SK-N-SH treated with all-trans-retinoic acid at 6 μM for 48 hours (cell line): Measurements from ENCODE around the gene STN1.

Experiments
- GLIS3 ChIP-seq: fragments of 250-450 bp; sonication (Bioruptor Pico); IDR thresholded peaks from 2 replicates; pipeline ENCODE4 v1.5.0; 2020; ENCODE audit warnings: mild to moderate bottlenecking, moderate library complexity
- RARB ChIP-seq: fragments of 250-450 bp; sonication (Bioruptor Pico); IDR thresholded peaks from 2 replicates; pipeline ENCODE4 v1.8.0; 2021; ENCODE audit warnings: mild to moderate bottlenecking, moderate library complexity
- ZFP3 ChIP-seq: fragments of 250-450 bp; sonication (Bioruptor Pico); IDR thresholded peaks from 2 replicates; pipeline ENCODE4 v1.5.0; 2020; ENCODE audit warnings: mild to moderate bottlenecking, moderate library complexity
- ZNF70 ChIP-seq: fragments of 450-650 bp; formaldehyde crosslinking; IDR thresholded peaks from 2 replicates; pipeline ENCODE4 v1.5.0; 2020; ENCODE audit warnings: mild to moderate bottlenecking, moderate library complexity
- ZNF8 ChIP-seq: fragments of 450-650 bp; formaldehyde crosslinking; IDR thresholded peaks from 2 replicates; pipeline ENCODE4 v1.5.0; 2020; ENCODE audit warnings: mild to moderate bottlenecking, moderate library complexity
- TF ChIP-seq, protein P1 (sequence below): fragments of 250-450 bp; sonication (Bioruptor Pico); IDR thresholded peaks from 2 replicates; pipeline ENCODE4 v1.8.0; 2020; ENCODE audit warnings: mild to moderate bottlenecking, moderate library complexity, borderline replicate concordance

DNA sequence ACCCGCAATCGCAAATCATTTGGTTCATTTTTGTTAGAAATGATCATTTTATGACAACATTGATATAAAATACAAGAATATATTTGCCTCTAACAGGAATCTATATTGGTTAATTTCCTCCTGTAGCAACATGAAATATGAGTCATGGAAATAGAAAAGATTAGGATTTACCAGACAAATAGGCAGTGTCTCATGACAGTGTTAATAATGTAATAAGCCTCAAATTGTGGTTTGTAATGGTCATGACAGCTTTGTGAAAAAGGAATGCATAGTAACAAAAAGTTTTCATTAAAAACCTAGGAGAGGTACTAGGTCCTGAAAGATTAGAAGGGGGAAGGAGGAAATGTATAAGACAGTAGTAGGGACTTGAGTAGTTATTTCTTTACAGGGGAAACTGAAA is 41.0 kb upstream of the STN1 start:
- no peak for TF ChIP-seq GLIS3 (CRISPR knock-in tag)
- TF ChIP-seq ZNF8: no peak
- TF ChIP-seq, protein P1, sequence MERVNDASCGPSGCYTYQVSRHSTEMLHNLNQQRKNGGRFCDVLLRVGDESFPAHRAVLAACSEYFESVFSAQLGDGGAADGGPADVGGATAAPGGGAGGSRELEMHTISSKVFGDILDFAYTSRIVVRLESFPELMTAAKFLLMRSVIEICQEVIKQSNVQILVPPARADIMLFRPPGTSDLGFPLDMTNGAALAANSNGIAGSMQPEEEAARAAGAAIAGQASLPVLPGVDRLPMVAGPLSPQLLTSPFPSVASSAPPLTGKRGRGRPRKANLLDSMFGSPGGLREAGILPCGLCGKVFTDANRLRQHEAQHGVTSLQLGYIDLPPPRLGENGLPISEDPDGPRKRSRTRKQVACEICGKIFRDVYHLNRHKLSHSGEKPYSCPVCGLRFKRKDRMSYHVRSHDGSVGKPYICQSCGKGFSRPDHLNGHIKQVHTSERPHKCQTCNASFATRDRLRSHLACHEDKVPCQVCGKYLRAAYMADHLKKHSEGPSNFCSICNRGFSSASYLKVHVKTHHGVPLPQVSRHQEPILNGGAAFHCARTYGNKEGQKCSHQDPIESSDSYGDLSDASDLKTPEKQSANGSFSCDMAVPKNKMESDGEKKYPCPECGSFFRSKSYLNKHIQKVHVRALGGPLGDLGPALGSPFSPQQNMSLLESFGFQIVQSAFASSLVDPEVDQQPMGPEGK (CRISPR knock-in tag): no peak
- no peak for TF ChIP-seq ZNF70
- no peak for TF ChIP-seq RARB (CRISPR knock-in tag)
- TF ChIP-seq ZFP3 (CRISPR knock-in tag): no peak
